HepG2 (cell line): ENCODE measurements around the gene OST4. TPM values are rescaled to one million over a fixed set of nuclear protein-coding genes. Genes with fewer than 3 reads are reported as not detected.
A peak's percentile ranks its signal among the peaks of the same experiment; 100 is the strongest.

Source experiments
- ATF7 ChIP-seq, 2 experiments: fragments of 450-650 bp in 1 of 2; sonication (generic) in 1 of 2; formaldehyde crosslinking in 1 of 2; IDR thresholded peaks; 2 replicates each; pipeline versions ENCODE4 v1.4.0 to v1.6.1; 2016 to 2020; ENCODE audit warnings: antibody characterized with exemption in 1 of 2, mild to moderate bottlenecking in 1 of 2, missing genetic modification reagents in 1 of 2
- ATM ChIP-seq: fragments of 450-650 bp; IDR thresholded peaks from 2 replicates; pipeline ENCODE4 v1.7.1; 2017; ENCODE audit warnings: mild to moderate bottlenecking, borderline replicate concordance
- CAMTA2 ChIP-seq: sonication (generic); formaldehyde crosslinking; IDR thresholded peaks from 2 replicates; pipeline ENCODE4 v1.4.0; 2020; ENCODE audit warnings: mild to moderate bottlenecking, missing genetic modification reagents, borderline replicate concordance
- CREM ChIP-seq, 2 experiments: sonication (generic) in 1 of 2; formaldehyde crosslinking in 1 of 2; IDR thresholded peaks; 2 replicates each; pipeline versions ENCODE4 v1.4.0 to v1.6.1; 2016 to 2020; ENCODE audit warnings: antibody characterized with exemption in 1 of 2, mild to moderate bottlenecking in 1 of 2, missing genetic modification reagents in 1 of 2
- DMAP1 ChIP-seq: IDR thresholded peaks from 2 replicates; pipeline ENCODE4 v1.6.1; 2016
- DR1 ChIP-seq: sonication (generic); formaldehyde crosslinking; IDR thresholded peaks from 2 replicates; pipeline ENCODE4 v1.8.0; 2021; ENCODE audit warnings: mild to moderate bottlenecking, missing genetic modification reagents, inconsistent platforms
- EHMT2 ChIP-seq: fragments of 200-600 bp; sonication (generic); IDR thresholded peaks from 2 replicates; pipeline ENCODE4 v1.7.0; 2017; ENCODE audit warnings: antibody characterized with exemption, low read depth, low read length, borderline replicate concordance
- EP300 ChIP-seq, 3 experiments: sonication (generic) in 1 of 3; formaldehyde crosslinking in 1 of 3; IDR thresholded peaks; 2 replicates each; pipeline versions ENCODE4 v1.5.1 to v1.6.1; 2011 to 2020; ENCODE audit warnings: low read depth in 2 of 3, low read length in 2 of 3, borderline replicate concordance in 1 of 3, improper control_type of control experiment in 1 of 3, mild to moderate bottlenecking in 1 of 3, missing genetic modification reagents in 1 of 3, moderate library complexity in 1 of 3
- FOXA3 ChIP-seq: IDR thresholded peaks from 2 replicates; pipeline ENCODE4 v1.6.1; 2016; ENCODE audit warnings: missing genetic modification reagents, missing compliant biosample characterization
- FOXP1 ChIP-seq, 2 experiments: fragments of 450-650 bp in 1 of 2; IDR thresholded peaks; 2 replicates each; pipeline ENCODE4 v1.6.1; 2017 to 2018; ENCODE audit warnings: antibody characterized with exemption in 1 of 2
- KDM1A ChIP-seq: IDR thresholded peaks from 2 replicates; pipeline ENCODE4 v1.6.1; 2016; ENCODE audit warnings: missing compliant biosample characterization
- KLF11 ChIP-seq: IDR thresholded peaks from 2 replicates; pipeline ENCODE4 v1.6.1; 2016; ENCODE audit warnings: missing compliant biosample characterization
- MTF2 ChIP-seq: sonication (generic); formaldehyde crosslinking; IDR thresholded peaks from 2 replicates; pipeline ENCODE4 v1.5.0; 2020; ENCODE audit warnings: missing genetic modification reagents, borderline replicate concordance
- POLR2G ChIP-seq: fragments of 200-400 bp; formaldehyde crosslinking; IDR thresholded peaks from 2 replicates; pipeline ENCODE4 v1.6.1; 2018; ENCODE audit warnings: mild to moderate bottlenecking, low read depth, low read length, moderate library complexity
- RARA ChIP-seq: IDR thresholded peaks from 2 replicates; pipeline ENCODE4 v1.6.1; 2016; ENCODE audit warnings: missing genetic modification reagents, missing compliant biosample characterization
- TBX2 ChIP-seq: sonication (generic); formaldehyde crosslinking; IDR thresholded peaks from 2 replicates; pipeline ENCODE4 v1.5.0; 2020; ENCODE audit warnings: missing genetic modification reagents, mild to moderate bottlenecking, borderline replicate concordance
- U2AF1 ChIP-seq: fragments of 200-400 bp; formaldehyde crosslinking; optimal IDR thresholded peaks from 2 replicates; pipeline ENCODE3; 2017; ENCODE audit warnings: mild to moderate bottlenecking, low read depth, low read length
- ZNF260 ChIP-seq: sonication (generic); formaldehyde crosslinking; IDR thresholded peaks from 2 replicates; pipeline ENCODE4 v1.4.0; 2020; ENCODE audit warnings: missing genetic modification reagents, low read depth, mild to moderate bottlenecking, borderline replicate concordance
- ZNF33B ChIP-seq: sonication (generic); formaldehyde crosslinking; IDR thresholded peaks from 2 replicates; pipeline ENCODE4 v1.5.1; 2020; ENCODE audit warnings: mild to moderate bottlenecking, missing genetic modification reagents
- ZNF430 ChIP-seq: sonication (generic); formaldehyde crosslinking; IDR thresholded peaks from 2 replicates; pipeline ENCODE4 v1.9.0; 2021; ENCODE audit warnings: mild to moderate bottlenecking, missing genetic modification reagents
- ZNF558 ChIP-seq: sonication (generic); formaldehyde crosslinking; IDR thresholded peaks from 2 replicates; pipeline ENCODE4 v1.9.0; 2022; ENCODE audit warnings: mild to moderate bottlenecking, missing genetic modification reagents, borderline replicate concordance
- ZNF616 ChIP-seq: sonication (generic); formaldehyde crosslinking; IDR thresholded peaks from 2 replicates; pipeline ENCODE4 v1.5.0; 2020; ENCODE audit warnings: low read depth, mild to moderate bottlenecking, missing genetic modification reagents
- polyA plus RNA-seq, 8 experiments: library from polyadenylated mRNA; depleted of rRNA in 3 of 8; stranded (reverse) in 7 of 8; unstranded in 1 of 8; fragments of >200 nt; fragmentation: Illumina TruSeq in 4 of 8; extraction: Trizol in 4 of 8; gene quantifications; 2 replicates each; pipeline versions ENCODE4 v1.2.1 to v1.2.3, GENCODE V29; 2011 to 2016; ENCODE audit warnings: low read depth in 4 of 8, missing spikeins in 1 of 8, mixed read lengths in 1 of 8; ENCODE audit not compliant: insufficient read depth in 1 of 8
- total RNA-seq, 5 experiments: library from RNA; depleted of rRNA; stranded (reverse); fragments of >200 nt; fragmentation: Illumina TruSeq; extraction: Trizol; gene quantifications; 2 replicates each; pipeline ENCODE4 v1.2.3, GENCODE V29; 2016; ENCODE audit warnings: low read depth in 1 of 5
- TF ChIP-seq, protein P1 (sequence below): IDR thresholded peaks from 2 replicates; pipeline ENCODE4 v1.6.1; 2016
- TF ChIP-seq, protein P2 (sequence below): sonication (generic); formaldehyde crosslinking; IDR thresholded peaks from 2 replicates; pipeline ENCODE4 v1.8.1; 2023; ENCODE audit warnings: mild to moderate bottlenecking, moderate library complexity, missing genetic modification reagents

OST4 gene
- total and polyA plus RNA-seq, 2 of the 13 experiments (the other 11 are each of a cell fraction or from before 2014, with no cell fraction given) = 498 to 584 TPM

DNA sequence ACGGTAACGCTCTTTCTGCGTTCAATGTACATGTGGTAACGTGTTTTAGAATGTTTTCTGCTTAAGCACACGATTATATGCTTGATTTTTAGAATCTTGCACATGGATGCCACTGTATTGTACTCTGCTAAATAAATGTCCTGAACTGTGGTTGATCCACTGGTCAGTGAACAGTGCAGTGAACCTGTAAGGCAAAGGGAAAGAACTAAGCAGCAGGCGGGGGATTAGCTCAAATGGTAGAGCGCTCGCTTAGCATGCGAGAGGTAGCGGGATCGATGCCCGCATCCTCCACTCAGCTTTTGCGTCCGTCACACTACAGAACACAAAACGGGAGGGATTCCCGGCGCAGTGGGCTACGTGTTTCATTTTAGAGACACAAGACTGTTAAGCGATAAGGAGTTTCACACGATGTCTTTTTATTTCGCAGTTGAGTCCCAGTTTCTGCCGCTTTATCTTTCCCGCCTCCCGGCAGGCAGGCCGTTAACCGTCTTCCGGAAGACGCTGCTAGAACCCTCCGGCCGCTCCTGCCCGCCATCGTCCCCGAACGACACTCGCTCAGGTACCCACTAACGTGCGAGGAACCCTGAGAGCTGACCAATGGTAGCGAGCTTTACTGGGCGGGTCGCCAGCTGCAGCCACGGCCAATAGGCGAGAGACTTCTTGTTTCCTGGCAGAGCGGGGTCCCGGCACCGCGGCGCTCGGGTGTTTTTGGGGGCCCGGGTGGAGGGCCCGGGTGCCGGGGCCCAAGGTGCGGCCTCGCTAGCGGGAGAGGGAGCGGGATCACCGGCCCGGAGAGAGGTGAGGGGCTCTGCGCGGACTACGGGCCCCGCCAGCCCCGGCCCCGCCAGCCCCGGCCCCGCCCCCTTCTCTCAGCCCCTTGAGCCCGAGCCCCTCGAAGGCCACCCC lies 20.2 kb downstream of the OST4 start, which contains the start of gene AGBL5 (continued):
- no peak for TF ChIP-seq FOXP1 (IDR thresholded peaks at IDR 0.05)
- no peak; the same call in 1 of the 2 replicates for TF ChIP-seq FOXP1 (CRISPR knock-in tag; IDR thresholded peaks at IDR 0.05)
- no peak for TF ChIP-seq ATM
- TF ChIP-seq, protein P1, sequence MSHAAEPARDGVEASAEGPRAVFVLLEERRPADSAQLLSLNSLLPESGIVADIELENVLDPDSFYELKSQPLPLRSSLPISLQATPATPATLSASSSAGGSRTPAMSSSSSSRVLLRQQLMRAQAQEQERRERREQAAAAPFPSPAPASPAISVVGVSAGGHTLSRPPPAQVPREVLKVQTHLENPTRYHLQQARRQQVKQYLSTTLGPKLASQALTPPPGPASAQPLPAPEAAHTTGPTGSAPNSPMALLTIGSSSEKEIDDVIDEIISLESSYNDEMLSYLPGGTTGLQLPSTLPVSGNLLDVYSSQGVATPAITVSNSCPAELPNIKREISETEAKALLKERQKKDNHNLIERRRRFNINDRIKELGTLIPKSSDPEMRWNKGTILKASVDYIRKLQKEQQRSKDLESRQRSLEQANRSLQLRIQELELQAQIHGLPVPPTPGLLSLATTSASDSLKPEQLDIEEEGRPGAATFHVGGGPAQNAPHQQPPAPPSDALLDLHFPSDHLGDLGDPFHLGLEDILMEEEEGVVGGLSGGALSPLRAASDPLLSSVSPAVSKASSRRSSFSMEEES (CRISPR knock-in tag) = peak; percentile 84
- peak; percentile 7; the same call in 1 of the 2 replicates for TF ChIP-seq RARA
- TF ChIP-seq DR1 = no peak
- peak; percentile 90 for TF ChIP-seq TBX2
- TF ChIP-seq ZNF430 = no peak; the same call in 1 of the 2 replicates
- peak; percentile 86 for TF ChIP-seq POLR2G
- peak; percentile 74; the same call in 1 of the 2 replicates for TF ChIP-seq DMAP1 (CRISPR knock-in tag)
- TF ChIP-seq ATF7 (IDR thresholded peaks at IDR 0.05) = no peak
- no peak for TF ChIP-seq ATF7 (CRISPR knock-in tag; IDR thresholded peaks at IDR 0.05)
- peak; percentile 98; the same call in 1 of the 2 replicates for TF ChIP-seq ZNF558 (CRISPR knock-in tag)
- TF ChIP-seq ZNF616 (CRISPR knock-in tag) = peak; percentile 84
- no peak for TF ChIP-seq EP300 (IDR thresholded peaks at IDR 0.05; ENCODE audit: low read depth in 2 of 2, low read length in 2 of 2)
- TF ChIP-seq EP300 (CRISPR knock-in tag; IDR thresholded peaks at IDR 0.05; ENCODE audit: borderline replicate concordance) = no peak; the same call in 1 of the 2 replicates
- no peak; the same call in none of the 2 replicates for TF ChIP-seq MTF2
- no peak for TF ChIP-seq ZNF260 (CRISPR knock-in tag)
- TF ChIP-seq U2AF1 = no peak
- TF ChIP-seq FOXA3 (CRISPR knock-in tag) = peak; percentile 76
- no peak; the same call in 1 of the 2 replicates for TF ChIP-seq CREM (IDR thresholded peaks at IDR 0.05)
- no peak for TF ChIP-seq CREM (CRISPR knock-in tag; IDR thresholded peaks at IDR 0.05)
- TF ChIP-seq, protein P2, sequence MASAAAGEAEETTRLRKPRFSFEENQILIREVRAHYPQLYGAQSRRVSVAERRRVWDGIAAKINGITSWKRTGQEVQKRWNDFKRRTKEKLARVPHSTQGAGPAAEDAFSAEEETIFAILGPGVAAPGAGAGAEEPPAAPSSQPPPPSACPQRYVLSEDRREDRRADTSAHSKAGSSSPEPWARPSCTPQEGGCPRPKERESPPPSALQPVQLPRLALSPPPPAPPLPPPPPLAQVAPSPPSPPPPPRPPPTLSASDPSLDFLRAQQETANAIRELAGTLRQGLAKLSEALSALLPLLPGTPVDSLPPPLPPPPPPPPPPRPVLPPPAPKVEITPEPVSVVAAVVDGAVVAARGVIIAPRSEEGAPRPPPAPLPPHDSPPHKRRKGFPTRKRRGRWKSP = peak; percentile 86
- TF ChIP-seq ZNF33B = peak; percentile 88
- TF ChIP-seq KLF11 (CRISPR knock-in tag) = peak; percentile 96
- TF ChIP-seq KDM1A = peak; percentile 82
- TF ChIP-seq EHMT2 = no peak
- no peak for TF ChIP-seq CAMTA2 (CRISPR knock-in tag)
